Bone marrow (tissue), 2 donors: Measurements from ENCODE around the gene GMNN.
A peak's percentile ranks its signal among the peaks of the same experiment; 100 is the strongest.
"Not testable (repeated sequence)": the region's sequence is repeated elsewhere in the genome, so short reads cannot be mapped to it uniquely, and the experiment has no call there.

Source experiments
- DNase-seq, 2 donors: peaks; one replicate each; lab custom pipeline; 2025; lab: John Stamatoyannopoulos, UW

GMNN gene

GRCh38 chr6:24774696-24775519 lies at the start of gene GMNN:
Gene GMNN (plus strand): TSS chr6:24774937. CDS start chr6:24777247, 2,310 bp downstream.
- DNase-seq = peak; percentile 89 to 97

GRCh38 chr6:24730653-24731052 lies 44.1 kb upstream of the GMNN start:
- DNase-seq = not testable (repeated sequence)

- not testable (repeated sequence) for DNase-seq
These were observed 43.1 kb upstream of the GMNN start for GRCh38 chr6:24731456-24732134.

GRCh38 chr6:24734166-24734565 lies 40.6 kb upstream of the GMNN start:
- no peak for DNase-seq

- DNase-seq = not testable (repeated sequence)
These were observed 40.0 kb upstream of the GMNN start for GRCh38 chr6:24734710-24735109.

- DNase-seq = no peak
These were observed 36.0 kb upstream of the GMNN start for GRCh38 chr6:24738741-24739140.

GRCh38 chr6:24740861-24741260 lies 33.9 kb upstream of the GMNN start:
- DNase-seq = no peak

- no peak for DNase-seq
These were observed 32.5 kb upstream of the GMNN start for GRCh38 chr6:24742216-24742738.

GRCh38 chr6:24743265-24743943 lies 31.3 kb upstream of the GMNN start:
- peak; percentile 70 to 95 for DNase-seq

GRCh38 chr6:24743944-24744335 lies 30.8 kb upstream of the GMNN start:
- peak in 1 of 2 donors; percentile 69 for DNase-seq

- DNase-seq = no peak
These were observed 29.8 kb upstream of the GMNN start for GRCh38 chr6:24744911-24745310.

- peak in 1 of 2 donors; percentile 57 for DNase-seq
These were observed 25.4 kb upstream of the GMNN start for GRCh38 chr6:24749297-24749696.

- not testable (repeated sequence) for DNase-seq
These were observed 23.9 kb upstream of the GMNN start for GRCh38 chr6:24750878-24751277.

GRCh38 chr6:24752503-24752902 lies 22.2 kb upstream of the GMNN start:
- DNase-seq = no peak

GRCh38 chr6:24752917-24753492 lies 21.7 kb upstream of the GMNN start:
- no peak for DNase-seq

GRCh38 chr6:24753545-24753944 lies 21.2 kb upstream of the GMNN start:
- DNase-seq = no peak

GRCh38 chr6:24754378-24754777 lies 20.4 kb upstream of the GMNN start:
- DNase-seq = not testable (repeated sequence)

- DNase-seq = no peak
These were observed 19.5 kb upstream of the GMNN start for GRCh38 chr6:24755279-24755678.

GRCh38 chr6:24757611-24758010 lies 17.1 kb upstream of the GMNN start:
- DNase-seq = peak in 1 of 2 donors; percentile 26

- DNase-seq = no peak
These were observed 15.0 kb upstream of the GMNN start for GRCh38 chr6:24759718-24760117.

GRCh38 chr6:24760210-24760609 lies 14.5 kb upstream of the GMNN start:
- no peak for DNase-seq

GRCh38 chr6:24761193-24761835 lies 13.4 kb upstream of the GMNN start:
- no peak for DNase-seq
